ENCODE measurements around the gene ZNF83. TPM values are rescaled to one million over a fixed set of nuclear protein-coding genes. Genes with fewer than 3 reads are reported as not detected.
A peak's percentile ranks its signal among the peaks of the same experiment; 100 is the strongest.
"Not testable (repeated sequence)": the region's sequence is repeated elsewhere in the genome, so short reads cannot be mapped to it uniquely, and the experiment has no call there.

Gene ZNF83
- total RNA-seq, 1 experiment from 2014 or later: 34.1 TPM

DNA sequence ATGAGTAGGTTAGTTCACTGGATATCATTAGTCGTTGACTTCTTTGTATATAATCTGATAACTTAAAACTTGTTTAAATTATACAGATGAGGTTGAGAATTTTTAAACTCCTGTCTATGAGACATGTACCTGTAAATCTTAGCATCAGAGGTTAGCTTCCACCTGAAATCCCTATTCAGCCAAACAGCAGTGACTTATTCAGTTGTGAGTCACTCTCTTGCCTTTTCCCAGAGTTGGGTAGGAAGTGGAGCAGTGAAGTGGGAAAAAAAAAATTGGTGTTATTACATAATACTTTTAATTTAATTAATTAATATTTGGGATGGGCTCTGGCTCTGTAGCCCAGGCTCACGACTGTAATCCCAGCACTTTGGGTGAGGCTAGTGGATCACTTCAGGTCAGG, 35.2 kb downstream of the ZNF83 start:
- Mint-ChIP-seq H3K4me3 (no peak overlapping the region), H3K4me1 (peaks cover 37% of the 10 kb centered on the region), H3K27ac (no peak overlapping the region), H3K36me3 (peaks cover 6% of the 10 kb centered on the region), H3K27me3 (ENCODE audit: low read depth) (no peaks in the 10 kb centered on the region; the same call in 1 of the 2 replicates), H3K9me3 (no peaks in the 10 kb centered on the region)
- DNase-seq (ENCODE audit: low spot score): no peak
- ChIA-PET POLR2A (interaction anchor here (0.6 kb wide), 1 partner anchor 73 kb away, joined by 3 read pairs; no protein-coding TSS in a partner anchor), CTCF (interaction anchor here (1.7 kb wide), 1 partner anchor 76 kb away, joined by 8 read pairs; the partner anchor contains the start of gene ZNF808)
- TF ChIP-seq TCF7 (CRISPR knock-in tag; IDR thresholded peaks at IDR 0.05; ENCODE audit: low read depth) (no peak), ATF1 (CRISPR knock-in tag; IDR thresholded peaks at IDR 0.05) (no peak), IRF2 (CRISPR knock-in tag; IDR thresholded peaks at IDR 0.05; ENCODE audit: borderline replicate concordance, low read depth) (no peak), TEAD4 (CRISPR knock-in tag; IDR thresholded peaks at IDR 0.05) (no peak), IRF1 (CRISPR knock-in tag; IDR thresholded peaks at IDR 0.05) (no peak), ZBTB21 (CRISPR knock-in tag; IDR thresholded peaks at IDR 0.05; ENCODE audit: borderline replicate concordance) (no peak), CTCF (IDR thresholded peaks at IDR 0.05) (no peak), CREM (CRISPR knock-in tag; IDR thresholded peaks at IDR 0.05) (no peak), CREB1 (CRISPR knock-in tag; IDR thresholded peaks at IDR 0.05) (no peak)
- TF ChIP-seq, protein P1, sequence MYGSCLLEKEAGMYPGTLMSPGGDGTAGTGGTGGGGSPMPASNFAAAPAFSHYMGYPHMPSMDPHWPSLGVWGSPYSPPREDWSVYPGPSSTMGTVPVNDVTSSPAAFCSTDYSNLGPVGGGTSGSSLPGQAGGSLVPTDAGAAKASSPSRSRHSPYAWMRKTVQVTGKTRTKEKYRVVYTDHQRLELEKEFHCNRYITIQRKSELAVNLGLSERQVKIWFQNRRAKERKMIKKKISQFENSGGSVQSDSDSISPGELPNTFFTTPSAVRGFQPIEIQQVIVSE (CRISPR knock-in tag; IDR thresholded peaks at IDR 0.05; ENCODE audit: borderline replicate concordance): no peak
- TF ChIP-seq, protein P2, sequence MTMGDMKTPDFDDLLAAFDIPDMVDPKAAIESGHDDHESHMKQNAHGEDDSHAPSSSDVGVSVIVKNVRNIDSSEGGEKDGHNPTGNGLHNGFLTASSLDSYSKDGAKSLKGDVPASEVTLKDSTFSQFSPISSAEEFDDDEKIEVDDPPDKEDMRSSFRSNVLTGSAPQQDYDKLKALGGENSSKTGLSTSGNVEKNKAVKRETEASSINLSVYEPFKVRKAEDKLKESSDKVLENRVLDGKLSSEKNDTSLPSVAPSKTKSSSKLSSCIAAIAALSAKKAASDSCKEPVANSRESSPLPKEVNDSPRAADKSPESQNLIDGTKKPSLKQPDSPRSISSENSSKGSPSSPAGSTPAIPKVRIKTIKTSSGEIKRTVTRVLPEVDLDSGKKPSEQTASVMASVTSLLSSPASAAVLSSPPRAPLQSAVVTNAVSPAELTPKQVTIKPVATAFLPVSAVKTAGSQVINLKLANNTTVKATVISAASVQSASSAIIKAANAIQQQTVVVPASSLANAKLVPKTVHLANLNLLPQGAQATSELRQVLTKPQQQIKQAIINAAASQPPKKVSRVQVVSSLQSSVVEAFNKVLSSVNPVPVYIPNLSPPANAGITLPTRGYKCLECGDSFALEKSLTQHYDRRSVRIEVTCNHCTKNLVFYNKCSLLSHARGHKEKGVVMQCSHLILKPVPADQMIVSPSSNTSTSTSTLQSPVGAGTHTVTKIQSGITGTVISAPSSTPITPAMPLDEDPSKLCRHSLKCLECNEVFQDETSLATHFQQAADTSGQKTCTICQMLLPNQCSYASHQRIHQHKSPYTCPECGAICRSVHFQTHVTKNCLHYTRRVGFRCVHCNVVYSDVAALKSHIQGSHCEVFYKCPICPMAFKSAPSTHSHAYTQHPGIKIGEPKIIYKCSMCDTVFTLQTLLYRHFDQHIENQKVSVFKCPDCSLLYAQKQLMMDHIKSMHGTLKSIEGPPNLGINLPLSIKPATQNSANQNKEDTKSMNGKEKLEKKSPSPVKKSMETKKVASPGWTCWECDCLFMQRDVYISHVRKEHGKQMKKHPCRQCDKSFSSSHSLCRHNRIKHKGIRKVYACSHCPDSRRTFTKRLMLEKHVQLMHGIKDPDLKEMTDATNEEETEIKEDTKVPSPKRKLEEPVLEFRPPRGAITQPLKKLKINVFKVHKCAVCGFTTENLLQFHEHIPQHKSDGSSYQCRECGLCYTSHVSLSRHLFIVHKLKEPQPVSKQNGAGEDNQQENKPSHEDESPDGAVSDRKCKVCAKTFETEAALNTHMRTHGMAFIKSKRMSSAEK (CRISPR knock-in tag; IDR thresholded peaks at IDR 0.05; ENCODE audit: borderline replicate concordance): no peak
- TF ChIP-seq, protein P3, sequence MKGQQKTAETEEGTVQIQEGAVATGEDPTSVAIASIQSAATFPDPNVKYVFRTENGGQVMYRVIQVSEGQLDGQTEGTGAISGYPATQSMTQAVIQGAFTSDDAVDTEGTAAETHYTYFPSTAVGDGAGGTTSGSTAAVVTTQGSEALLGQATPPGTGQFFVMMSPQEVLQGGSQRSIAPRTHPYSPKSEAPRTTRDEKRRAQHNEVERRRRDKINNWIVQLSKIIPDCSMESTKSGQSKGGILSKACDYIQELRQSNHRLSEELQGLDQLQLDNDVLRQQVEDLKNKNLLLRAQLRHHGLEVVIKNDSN (CRISPR knock-in tag; IDR thresholded peaks at IDR 0.05): no peak
- no peak for ATAC-seq

DNA sequence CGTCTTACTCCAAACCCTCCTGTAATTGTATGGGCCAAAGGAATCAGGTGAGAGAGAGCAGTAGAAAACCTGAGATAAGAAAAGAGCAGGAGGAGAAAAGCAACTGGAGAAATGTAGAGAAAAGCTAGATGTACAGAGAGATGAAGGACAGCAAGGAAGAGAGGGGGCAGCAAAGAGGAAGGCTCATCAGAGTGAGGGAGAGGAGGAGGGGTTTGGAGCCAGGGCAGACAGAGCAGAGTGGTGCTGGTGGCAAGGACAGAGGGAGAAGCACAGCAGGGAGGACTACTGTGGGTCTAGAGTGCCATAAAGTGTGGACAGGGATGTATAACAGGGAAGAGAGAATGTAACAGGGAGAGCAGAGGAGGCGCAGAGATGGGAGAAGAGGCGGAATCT, 36.2 kb downstream of the ZNF83 start:
- ChIA-PET POLR2A (interaction anchor here (0.6 kb wide), 1 partner anchor 252 kb away, joined by 5 read pairs; no protein-coding TSS in a partner anchor), CTCF (interaction anchor here (0.6 to 1.7 kb wide), 11 partner anchors 15 to 258 kb away, joined by 3 to 8 read pairs (median 4); partner anchors contain the start of genes ZNF808, ZNF83 and ZNF880)
- not testable (repeated sequence) for DNase-seq (ENCODE audit: low spot score); H3K9me3 Mint-ChIP-seq; H3K27me3 Mint-ChIP-seq (ENCODE audit: low read depth)
- Mint-ChIP-seq H3K27ac (peak overlapping the region; percentile 4; the same call in 1 of the 2 replicates), H3K4me1 (peaks cover 36% of the 10 kb centered on the region), H3K4me3 (peak overlapping the region; percentile 82), H3K36me3 (peaks cover 15% of the 10 kb centered on the region)
- ATAC-seq: peak; percentile 9
